Hematopoietic multipotent progenitor cell treated with erythropoietin and hydrocortisone succinate and interleukin-3 and kit ligand, for 8 days (in vitro differentiated cells): ENCODE measurements around the gene BGLAP.

Experiments used
- DNase-seq: peaks from one replicate; pipeline ENCODE4 v3.0.0-alpha.2; 2015

The BGLAP gene

GRCh38 chr1:156260896-156261295, 18.9 kb downstream of the BGLAP start:
- no peak for DNase-seq

- DNase-seq = no peak
Observed at GRCh38 chr1:156262461-156263287, 20.7 kb downstream of the BGLAP start.

GRCh38 chr1:156263288-156263655, 21.3 kb downstream of the BGLAP start:
- DNase-seq = no peak

GRCh38 chr1:156266051-156266450, 24.1 kb downstream of the BGLAP start:
- no peak for DNase-seq

GRCh38 chr1:156268336-156268735, 26.4 kb downstream of the BGLAP start:
- no peak for DNase-seq

- DNase-seq = no peak
Observed at GRCh38 chr1:156270314-156270713, 28.3 kb downstream of the BGLAP start.

GRCh38 chr1:156276532-156276931, 34.5 kb downstream of the BGLAP start:
- DNase-seq = no peak

GRCh38 chr1:156276966-156277381, 35.0 kb downstream of the BGLAP start:
- no peak for DNase-seq

GRCh38 chr1:156279837-156280236, 37.9 kb downstream of the BGLAP start:
- no peak for DNase-seq

- DNase-seq = peak; percentile 86
Observed at GRCh38 chr1:156281281-156281680, 39.3 kb downstream of the BGLAP start.

GRCh38 chr1:156281693-156282478, 39.9 kb downstream of the BGLAP start:
- DNase-seq = peak; percentile 65

- peak; percentile 98 for DNase-seq
Observed at GRCh38 chr1:156282479-156283222, 40.7 kb downstream of the BGLAP start, which contains the start of gene SMG5. Gene SMG5, minus strand, starts transcription at chr1:156282825. Its CDS starts 145 bp downstream, at chr1:156282680.

GRCh38 chr1:156283521-156283920, 41.5 kb downstream of the BGLAP start:
- no peak for DNase-seq

GRCh38 chr1:156284112-156284511, 42.1 kb downstream of the BGLAP start, which contains the start of gene TMEM79:
Gene TMEM79, plus strand, starts transcription at chr1:156284325. Its CDS starts 902 bp downstream, at chr1:156285227.
- no peak for DNase-seq

- DNase-seq = no peak
Observed at GRCh38 chr1:156284757-156285156, 42.8 kb downstream of the BGLAP start.

- no peak for DNase-seq
Observed at GRCh38 chr1:156285437-156285836, 43.5 kb downstream of the BGLAP start.

GRCh38 chr1:156286061-156286460, 44.1 kb downstream of the BGLAP start:
- no peak for DNase-seq

GRCh38 chr1:156289857-156290256, 47.9 kb downstream of the BGLAP start:
- DNase-seq = no peak

GRCh38 chr1:156291226-156292061, 49.5 kb downstream of the BGLAP start:
- peak; percentile 81 for DNase-seq
